Neuron (in vitro differentiated cells): ENCODE results near the gene MAP7.

Experiments used
- H2AFZ ChIP-seq: one replicate; pipeline ENCODE4 v1.6.1; 2013; ENCODE audit warnings: low read depth, mild to moderate bottlenecking, inconsistent platforms, low read length, moderate library complexity
- H3K27me3 ChIP-seq: one replicate; pipeline ENCODE4 v1.6.1; 2013; ENCODE audit warnings: low read length; ENCODE audit not compliant: insufficient read depth
- H3K36me3 ChIP-seq: one replicate; pipeline ENCODE4 v1.6.1; 2013; ENCODE audit warnings: low read length; ENCODE audit not compliant: insufficient read depth
- H3K4me1 ChIP-seq: one replicate; pipeline ENCODE4 v1.6.1; 2013; ENCODE audit warnings: low read length; ENCODE audit not compliant: insufficient read depth
- H3K4me3 ChIP-seq: 2 replicates; pipeline ENCODE4 v1.5.1; 2013; ENCODE audit warnings: mild to moderate bottlenecking, low read length, moderate library complexity
- H3K9me3 ChIP-seq: one replicate; pipeline ENCODE4 v1.6.1; 2013; ENCODE audit warnings: low read length

MAP7 gene

GRCh38 chr6:136552054-136552453, 1.8 kb upstream of the MAP7 start:
- Histone ChIP-seq H3K9me3 (no peaks in the 10 kb centered on the region), H2AFZ (no peak overlapping the region), H3K4me3 (no peak overlapping the region), H3K4me1 (peaks cover 6% of the 10 kb centered on the region), H3K27me3 (peaks cover 53% of the 10 kb centered on the region), H3K36me3 (no peaks in the 10 kb centered on the region)

DNA sequence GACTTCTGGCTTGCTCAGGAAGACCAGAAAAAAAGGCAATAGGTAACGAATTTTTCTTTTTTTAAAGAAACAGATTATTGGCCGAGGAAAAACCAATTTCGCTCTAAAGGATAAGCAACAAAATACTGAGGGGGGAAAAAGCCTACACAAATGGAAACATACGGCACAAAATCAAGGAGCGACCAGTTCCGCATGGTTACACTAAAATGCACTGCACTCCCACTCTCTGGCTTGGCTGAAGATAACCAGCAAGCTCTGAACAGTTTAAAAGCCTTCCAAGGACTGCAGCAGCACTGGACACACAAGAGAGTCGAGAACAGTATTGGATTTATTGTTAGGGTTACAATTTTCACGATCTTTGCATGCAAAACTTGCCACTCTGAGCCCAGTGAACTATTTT, 881 bp upstream of the MAP7 start:
- H3K4me1 ChIP-seq: peaks cover 6% of the 10 kb centered on the region
- H3K27me3 ChIP-seq: peaks cover 52% of the 10 kb centered on the region
- H3K9me3 ChIP-seq: no peaks in the 10 kb centered on the region
- H3K4me3 ChIP-seq: no peak overlapping the region
- no peak overlapping the region for H2AFZ ChIP-seq
- no peaks in the 10 kb centered on the region for H3K36me3 ChIP-seq

DNA sequence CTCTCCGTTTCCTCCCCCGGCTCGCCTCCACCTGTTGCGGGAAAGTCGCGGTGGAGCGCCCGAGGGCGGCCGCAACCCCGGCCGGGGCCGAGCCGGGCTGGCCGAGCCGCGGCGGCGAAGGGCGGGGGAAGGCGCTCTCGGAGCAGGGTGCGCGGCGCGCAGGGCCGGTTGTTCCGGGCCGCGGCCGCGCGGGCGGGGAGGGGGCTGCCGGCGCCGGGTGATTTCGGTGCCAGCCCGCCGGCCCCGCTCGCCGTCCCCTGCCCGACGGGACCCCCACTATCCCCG, 235 bp downstream of the MAP7 start:
- Histone ChIP-seq H3K4me1 (peaks cover 6% of the 10 kb centered on the region), H3K9me3 (no peaks in the 10 kb centered on the region), H3K36me3 (no peaks in the 10 kb centered on the region), H3K4me3 (peak overlapping the region; percentile 62), H2AFZ (peak overlapping the region; percentile 94), H3K27me3 (peaks cover 53% of the 10 kb centered on the region)

- Histone ChIP-seq H3K27me3 (peaks cover 55% of the 10 kb centered on the region), H3K4me3 (peak overlapping the region; percentile 62), H3K36me3 (no peaks in the 10 kb centered on the region), H3K9me3 (no peaks in the 10 kb centered on the region), H2AFZ (peak overlapping the region; percentile 94), H3K4me1 (peaks cover 6% of the 10 kb centered on the region)
These were observed 750 bp downstream of the MAP7 start for GRCh38 chr6:136549300-136550044.

GRCh38 chr6:136548582-136549299, 1.5 kb downstream of the MAP7 start:
- Histone ChIP-seq H3K4me3 (no peak overlapping the region), H3K9me3 (no peaks in the 10 kb centered on the region), H3K4me1 (peaks cover 6% of the 10 kb centered on the region), H3K27me3 (peaks cover 53% of the 10 kb centered on the region), H2AFZ (no peak overlapping the region), H3K36me3 (no peaks in the 10 kb centered on the region)

DNA sequence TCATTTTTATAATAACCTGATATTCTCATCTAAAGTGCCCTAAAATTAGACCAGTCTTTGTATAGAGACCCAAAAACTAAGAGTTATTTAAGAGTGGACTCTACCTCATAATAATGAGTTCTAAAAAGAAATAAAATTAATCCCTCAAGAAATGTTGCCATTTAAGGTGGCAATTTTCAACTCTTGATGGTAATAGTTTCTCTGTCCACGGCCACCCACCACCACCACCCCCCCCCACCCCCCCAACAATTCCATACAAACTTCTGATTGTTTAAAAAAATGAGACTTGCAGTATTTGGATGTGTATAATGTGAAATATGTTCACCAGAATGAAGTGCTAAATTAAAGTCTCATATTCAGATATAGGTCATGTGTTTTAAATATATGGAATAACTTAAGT, 2.4 kb downstream of the MAP7 start:
- H3K27me3 ChIP-seq: peaks cover 46% of the 10 kb centered on the region
- no peak overlapping the region for H2AFZ ChIP-seq
- H3K36me3 ChIP-seq: no peaks in the 10 kb centered on the region
- H3K4me1 ChIP-seq: peaks cover 6% of the 10 kb centered on the region
- no peaks in the 10 kb centered on the region for H3K9me3 ChIP-seq
- H3K4me3 ChIP-seq: no peak overlapping the region

GRCh38 chr6:136547336-136547735, 2.9 kb downstream of the MAP7 start:
- Histone ChIP-seq H3K9me3 (no peaks in the 10 kb centered on the region), H2AFZ (no peak overlapping the region), H3K4me3 (no peak overlapping the region), H3K27me3 (peaks cover 42% of the 10 kb centered on the region), H3K36me3 (no peaks in the 10 kb centered on the region), H3K4me1 (peaks cover 6% of the 10 kb centered on the region)

DNA sequence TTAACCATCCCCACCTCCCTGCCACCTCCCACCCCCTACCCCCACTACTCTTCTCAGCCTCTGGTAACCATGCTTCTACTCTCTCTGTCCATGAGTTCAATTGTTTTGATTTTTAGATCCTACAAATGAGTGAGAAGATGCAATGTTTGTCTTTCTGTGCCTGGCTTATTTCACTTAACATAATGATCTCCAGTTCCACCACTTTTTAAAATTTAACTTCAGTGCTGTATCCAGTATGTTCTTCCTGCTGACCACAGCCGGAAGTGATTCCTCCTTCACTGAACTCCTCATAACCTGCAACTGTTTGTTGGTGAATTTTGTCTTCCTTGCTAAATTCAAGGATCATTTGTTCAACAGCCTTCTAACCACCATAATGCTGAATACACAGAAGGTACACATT, 3.9 kb downstream of the MAP7 start:
- H3K9me3 ChIP-seq: no peaks in the 10 kb centered on the region
- H2AFZ ChIP-seq: no peak overlapping the region
- peaks cover 6% of the 10 kb centered on the region for H3K4me1 ChIP-seq
- H3K36me3 ChIP-seq: no peaks in the 10 kb centered on the region
- H3K27me3 ChIP-seq: peaks cover 35% of the 10 kb centered on the region
- no peak overlapping the region for H3K4me3 ChIP-seq

- H3K4me3 ChIP-seq: no peak overlapping the region
- H3K9me3 ChIP-seq: no peaks in the 10 kb centered on the region
- no peaks in the 10 kb centered on the region for H3K4me1 ChIP-seq
- H2AFZ ChIP-seq: no peak overlapping the region
- H3K36me3 ChIP-seq: no peaks in the 10 kb centered on the region
- peaks cover 18% of the 10 kb centered on the region for H3K27me3 ChIP-seq
These were observed 5.9 kb downstream of the MAP7 start for GRCh38 chr6:136544326-136544725.

DNA sequence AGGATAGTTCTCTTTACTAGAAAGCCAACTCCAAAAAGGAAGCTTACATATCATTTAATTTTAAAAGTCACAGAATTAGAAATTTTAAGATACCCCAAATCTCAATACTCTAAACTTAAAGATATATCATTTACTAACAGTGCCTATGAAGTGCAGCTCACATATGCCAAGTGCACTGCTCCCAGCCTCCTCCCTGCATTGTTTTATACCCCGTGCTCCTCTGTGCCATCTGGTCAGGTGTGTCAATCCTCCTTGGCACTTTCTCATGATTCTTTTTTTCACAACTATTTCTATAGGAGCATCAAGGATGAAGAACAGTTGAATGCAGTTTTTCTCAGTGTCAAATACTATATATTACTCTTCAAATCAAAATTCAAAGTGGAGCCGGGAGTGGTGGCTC, 8.8 kb downstream of the MAP7 start:
- H2AFZ ChIP-seq: no peak overlapping the region
- peaks cover 9% of the 10 kb centered on the region for H3K27me3 ChIP-seq
- H3K9me3 ChIP-seq: no peaks in the 10 kb centered on the region
- no peaks in the 10 kb centered on the region for H3K36me3 ChIP-seq
- H3K4me3 ChIP-seq: no peak overlapping the region
- H3K4me1 ChIP-seq: no peaks in the 10 kb centered on the region

- no peaks in the 10 kb centered on the region for H3K36me3 ChIP-seq
- peaks cover 8% of the 10 kb centered on the region for H3K27me3 ChIP-seq
- no peak overlapping the region for H2AFZ ChIP-seq
- H3K4me3 ChIP-seq: no peak overlapping the region
- H3K4me1 ChIP-seq: no peaks in the 10 kb centered on the region
- H3K9me3 ChIP-seq: no peaks in the 10 kb centered on the region
These were observed 10.1 kb downstream of the MAP7 start for GRCh38 chr6:136539967-136540652.

DNA sequence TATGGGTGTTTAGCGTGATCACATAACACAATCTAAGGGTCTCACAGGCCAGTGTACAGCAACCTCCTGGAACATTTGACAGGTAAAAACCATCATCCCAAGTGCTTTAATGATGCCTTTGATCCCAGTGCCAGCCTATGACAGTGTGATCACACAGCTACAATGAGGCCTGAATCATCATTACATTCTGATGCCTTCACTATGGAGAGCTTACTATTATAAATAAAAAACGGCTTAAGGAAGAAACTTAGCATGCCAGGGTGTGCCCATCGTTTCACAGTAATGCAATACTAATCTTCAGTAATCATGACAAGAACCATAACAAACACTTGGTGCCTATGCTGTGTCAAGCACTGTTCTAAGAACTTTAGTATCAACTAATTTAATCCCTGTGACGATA, 11.4 kb downstream of the MAP7 start:
- no peak overlapping the region for H2AFZ ChIP-seq
- H3K4me1 ChIP-seq: no peaks in the 10 kb centered on the region
- no peaks in the 10 kb centered on the region for H3K9me3 ChIP-seq
- H3K4me3 ChIP-seq: no peak overlapping the region
- peaks cover 5% of the 10 kb centered on the region for H3K27me3 ChIP-seq
- H3K36me3 ChIP-seq: no peaks in the 10 kb centered on the region

- Histone ChIP-seq H3K4me1 (no peaks in the 10 kb centered on the region), H3K9me3 (no peaks in the 10 kb centered on the region), H3K36me3 (no peaks in the 10 kb centered on the region), H2AFZ (no peak overlapping the region), H3K27me3 (peaks cover 8% of the 10 kb centered on the region), H3K4me3 (no peak overlapping the region)
These were observed 14.2 kb downstream of the MAP7 start for GRCh38 chr6:136535880-136536650.
